HG02973 (cell line): ENCODE measurements around the gene MS4A6E.
A peak's percentile ranks its signal among the peaks of the same experiment; 100 is the strongest.
"Not testable (repeated sequence)": the region's sequence is repeated elsewhere in the genome, so short reads cannot be mapped to it uniquely, and the experiment has no call there.

ENCODE experiments used
- ATAC-seq: cut with Tn5 transposase; IDR thresholded peaks from one replicate; pipeline ENCODE4 v1.9.1; 2021; ENCODE audit warnings: moderate library complexity; ENCODE audit not compliant: unreplicated experiment

MS4A6E gene

GRCh38 chr11:60334005-60334620 is 7.1 kb downstream of the MS4A6E start:
- ATAC-seq = peak; percentile 68

DNA sequence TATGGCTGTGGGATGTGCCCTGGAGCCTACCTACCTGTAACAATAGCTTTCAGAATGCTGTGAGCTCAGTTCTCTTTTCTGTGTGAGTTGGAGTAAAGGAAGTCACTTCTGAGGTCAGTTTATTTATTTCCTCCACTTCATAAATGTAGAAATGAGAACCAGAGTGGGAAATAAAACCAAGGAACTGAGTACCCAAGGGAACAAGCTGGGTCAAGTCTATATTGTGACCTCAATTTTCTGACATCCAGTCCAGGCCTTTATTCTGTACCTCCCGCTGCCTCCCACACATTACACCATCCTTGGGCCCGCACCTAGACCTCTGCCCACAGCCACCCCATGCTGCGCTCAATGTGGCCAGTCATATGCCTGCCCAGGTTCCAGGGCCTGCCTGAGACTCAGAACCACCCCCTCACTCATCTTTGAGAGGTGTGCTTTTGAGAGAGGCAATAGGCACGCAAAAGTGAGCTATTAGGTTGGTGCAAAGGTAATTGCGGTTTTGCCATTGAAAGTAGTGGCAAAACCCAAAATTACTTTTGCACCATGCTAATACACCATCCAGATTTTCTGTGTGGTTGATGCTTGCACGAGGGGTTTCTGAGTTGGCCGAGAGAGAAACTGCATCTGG is 9.8 kb downstream of the MS4A6E start:
- ATAC-seq = no peak

GRCh38 chr11:60338053-60338452 is 11.0 kb downstream of the MS4A6E start:
- ATAC-seq = no peak

- ATAC-seq = no peak
These were observed 12.3 kb downstream of the MS4A6E start for GRCh38 chr11:60339356-60339755.

- ATAC-seq = no peak
These were observed 16.1 kb downstream of the MS4A6E start for GRCh38 chr11:60343094-60343704.

DNA sequence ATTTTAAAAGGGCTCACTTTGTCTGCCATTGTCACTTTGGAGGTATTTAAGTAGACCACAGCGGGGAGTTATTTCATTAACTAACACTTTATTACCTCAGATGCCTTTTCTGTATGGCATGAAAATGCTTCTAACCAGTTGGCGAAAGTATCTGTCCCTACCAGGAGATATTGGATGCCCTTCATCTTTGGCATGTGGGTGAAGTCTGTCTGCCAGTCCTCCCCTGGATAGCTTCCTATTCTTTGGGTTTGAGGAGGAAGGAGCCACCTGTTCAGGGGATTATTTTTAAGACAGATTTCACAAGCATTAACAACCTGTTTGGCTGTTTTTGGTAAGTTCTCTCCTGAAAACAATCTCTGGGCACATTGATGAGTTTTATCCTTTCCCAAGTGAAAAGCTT is 17.1 kb downstream of the MS4A6E start:
- ATAC-seq = no peak

DNA sequence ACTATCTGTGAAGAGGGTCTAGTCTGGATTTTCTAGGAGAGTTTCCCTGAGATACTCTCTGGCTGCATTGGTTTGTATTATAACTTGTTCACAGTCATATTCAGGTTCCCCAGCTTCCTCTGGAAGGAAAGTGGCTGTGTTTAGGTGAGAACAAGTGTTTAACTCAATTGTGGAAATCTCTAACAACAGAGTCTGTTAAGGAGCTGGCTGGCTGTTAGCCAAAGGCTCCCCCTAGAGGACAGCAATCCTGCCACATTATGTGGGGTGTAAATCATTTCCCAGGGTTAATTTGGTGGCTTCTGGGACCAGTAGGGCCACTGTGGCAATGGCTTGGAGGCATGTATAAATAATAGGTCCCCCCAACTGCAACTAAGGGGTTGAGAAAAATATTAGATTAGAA is 18.4 kb downstream of the MS4A6E start:
- ATAC-seq = no peak

DNA sequence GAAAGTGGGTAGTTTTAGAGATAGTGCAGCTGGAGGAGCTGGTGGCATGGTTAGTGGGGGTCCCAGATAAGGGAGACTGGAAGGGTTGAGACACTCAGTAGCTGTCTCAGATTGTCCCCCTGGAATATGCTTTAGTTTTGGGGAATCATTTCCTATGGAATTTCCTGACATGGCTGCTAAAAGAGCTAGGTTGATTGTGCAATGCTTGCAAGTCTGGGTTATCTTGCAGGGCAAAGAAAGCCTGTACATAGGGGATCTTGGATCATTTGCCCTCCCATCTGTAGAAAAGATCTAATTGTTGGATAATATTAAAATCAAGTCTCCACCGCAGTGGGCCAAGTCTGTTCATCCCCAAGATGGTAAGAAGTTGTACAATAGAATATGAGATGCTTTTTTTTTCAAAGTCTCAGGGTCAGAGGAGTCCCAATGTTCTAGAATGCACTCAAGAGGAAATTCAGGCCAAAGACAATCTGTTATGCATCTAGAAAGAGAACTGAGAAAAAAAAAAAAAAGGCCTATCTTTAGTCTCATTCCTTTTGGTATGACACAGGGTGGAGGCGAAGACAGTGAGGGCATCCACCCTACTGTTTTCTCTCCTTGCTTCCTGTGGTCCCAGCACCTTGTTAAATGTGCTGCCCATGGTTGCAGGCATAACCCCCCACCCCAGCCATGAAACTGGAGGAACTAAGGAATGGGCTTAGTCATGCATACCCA is 20.2 kb downstream of the MS4A6E start:
- ATAC-seq = no peak

- ATAC-seq = no peak
These were observed 21.1 kb downstream of the MS4A6E start for GRCh38 chr11:60348116-60348515.

GRCh38 chr11:60349990-60350389 is 22.9 kb downstream of the MS4A6E start:
- no peak for ATAC-seq

GRCh38 chr11:60357771-60358170 is 30.7 kb downstream of the MS4A6E start:
- ATAC-seq = no peak

DNA sequence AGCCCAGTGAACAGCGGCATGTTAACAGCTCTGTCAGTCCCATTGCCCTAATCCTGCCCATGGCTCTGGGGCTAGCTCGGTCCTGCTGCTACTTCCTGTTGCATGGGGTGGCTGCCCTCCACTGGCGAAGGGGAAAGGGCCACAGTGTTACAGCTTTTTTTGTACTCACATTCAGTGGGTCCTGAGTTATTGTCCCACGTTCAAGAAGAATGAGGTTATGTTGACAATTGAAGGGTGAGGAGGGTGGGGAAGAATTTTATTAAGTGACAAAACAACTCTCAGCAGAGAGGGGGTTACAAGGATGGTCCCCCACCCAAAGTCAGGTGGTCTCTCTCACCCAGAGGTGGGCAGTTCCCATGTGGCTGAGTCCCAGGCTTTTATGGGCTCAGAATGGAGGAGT is 33.6 kb downstream of the MS4A6E start:
- ATAC-seq = no peak

DNA sequence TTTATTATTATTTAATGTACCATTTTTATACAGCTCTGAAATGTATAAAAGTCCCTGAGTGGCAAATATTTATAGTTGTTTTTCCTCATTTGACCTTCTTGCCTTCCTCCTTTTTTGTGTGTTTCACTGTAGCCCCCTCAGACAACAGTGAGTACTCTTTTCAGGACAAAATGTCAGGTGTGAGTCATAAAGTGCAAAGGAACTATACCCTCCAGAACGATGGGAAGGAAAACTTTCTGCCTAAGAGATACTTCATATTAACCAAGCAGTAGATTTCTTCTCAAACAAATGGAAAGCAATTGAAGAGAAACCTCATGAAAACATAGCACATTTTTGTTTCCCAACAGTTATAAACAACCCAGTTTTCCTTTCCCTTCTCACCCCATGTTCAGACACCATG is 35.2 kb downstream of the MS4A6E start:
- ATAC-seq = no peak

GRCh38 chr11:60363542-60364470 is 36.8 kb downstream of the MS4A6E start:
- ATAC-seq = peak; percentile 42

DNA sequence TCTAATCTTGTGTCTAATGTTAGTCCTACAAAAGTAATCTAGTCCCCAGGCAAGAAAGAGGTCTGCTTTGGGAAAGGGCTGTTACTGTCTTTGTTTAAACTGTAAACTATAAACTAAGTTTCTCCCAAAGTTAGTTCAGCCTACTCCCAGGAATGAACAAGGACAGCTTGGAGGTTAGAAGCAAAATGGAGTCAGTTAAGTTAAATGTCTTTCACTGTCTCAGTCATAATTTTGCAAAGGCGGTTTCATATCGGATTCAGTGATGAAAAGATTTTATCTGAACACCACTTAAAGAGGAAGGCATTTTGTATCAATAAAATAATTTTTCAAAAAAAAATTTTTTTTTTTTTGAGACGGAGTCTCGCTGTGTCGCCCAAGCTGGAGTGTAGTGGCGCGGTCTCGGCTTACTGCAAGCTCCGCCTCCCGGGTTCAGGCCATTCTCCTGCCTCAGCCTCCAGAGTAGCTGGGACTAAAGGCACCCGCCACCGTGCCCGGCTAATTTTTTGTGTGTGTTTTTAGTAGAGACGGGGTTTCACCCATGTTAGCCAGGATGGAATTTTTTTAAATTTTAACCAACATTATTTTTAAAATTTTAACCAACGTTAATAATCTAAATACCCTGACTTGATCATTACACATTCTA is 39.3 kb downstream of the MS4A6E start:
- ATAC-seq = not testable (repeated sequence)

GRCh38 chr11:60367009-60367408 is 40.0 kb downstream of the MS4A6E start:
- ATAC-seq = peak; percentile 86

GRCh38 chr11:60367896-60368295 is 40.8 kb downstream of the MS4A6E start:
- no peak for ATAC-seq

- ATAC-seq = no peak
These were observed 43.3 kb downstream of the MS4A6E start for GRCh38 chr11:60370252-60370810.

DNA sequence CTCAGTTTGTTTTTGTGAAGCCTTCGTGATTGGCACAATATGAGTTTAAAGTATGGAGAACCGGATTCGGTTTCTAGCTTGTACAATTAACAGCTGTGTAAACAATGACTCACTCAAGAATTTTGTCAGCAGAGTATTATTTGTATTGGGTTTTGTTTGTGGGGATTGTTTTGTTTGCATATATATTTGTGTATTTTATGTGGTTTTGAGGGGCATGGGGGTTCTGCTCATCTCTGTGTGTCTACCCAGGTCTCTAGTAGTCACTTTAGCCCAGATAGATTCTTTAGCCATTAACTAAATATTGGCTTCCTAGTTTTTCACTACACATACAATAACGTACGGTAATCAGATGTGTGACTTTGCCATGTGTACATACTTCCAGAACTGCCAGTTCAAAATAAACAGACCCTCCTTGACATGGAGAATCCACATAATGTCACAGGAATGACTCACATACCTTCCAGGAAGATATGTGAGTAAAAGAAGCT is 43.8 kb downstream of the MS4A6E start:
- no peak for ATAC-seq

DNA sequence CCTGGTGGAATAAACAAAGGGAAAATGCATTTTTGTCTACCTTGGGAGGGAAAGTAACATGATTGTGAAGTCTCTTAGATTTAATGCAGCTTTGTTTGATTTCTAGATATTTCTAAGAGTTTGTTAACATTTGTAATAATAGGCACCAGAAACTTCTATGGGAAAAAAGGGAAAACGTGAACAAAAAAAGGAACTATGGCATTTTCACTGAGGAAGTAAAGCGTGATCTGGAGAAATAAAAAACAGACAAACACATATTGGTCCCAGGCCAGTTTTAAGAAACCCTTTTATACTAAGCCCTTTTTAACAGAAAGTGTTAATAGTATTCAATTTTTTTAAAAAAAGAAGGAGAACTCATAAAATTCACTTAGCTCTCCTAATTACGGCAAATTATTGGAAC is 44.3 kb downstream of the MS4A6E start:
- ATAC-seq = no peak
